C4-2B (cell line): ENCODE data around the gene SMOC1.

Source experiments
- H3K27ac ChIP-seq: fragments of 450-650 bp; 2 replicates; pipeline ENCODE4 v1.5.1; 2017
- CTCF ChIP-seq: fragments of 450-650 bp; conservative IDR thresholded peaks from 2 replicates; pipeline ENCODE4 v1.5.1; 2017; ENCODE audit warnings: mild to moderate bottlenecking
- ZFX ChIP-seq: fragments of 450-650 bp; IDR thresholded peaks from 2 replicates; pipeline ENCODE4 v1.6.1; 2017

SMOC1 gene

GRCh38 chr14:70005281-70005805 lies 126.1 kb downstream of the SMOC1 start:
- TF ChIP-seq CTCF (no peak), ZFX (no peak)
- no peak overlapping the region for H3K27ac ChIP-seq

GRCh38 chr14:70006699-70007098 lies 127.5 kb downstream of the SMOC1 start:
- no peak for TF ChIP-seq CTCF
- TF ChIP-seq ZFX, result no peak
- H3K27ac ChIP-seq, result no peak overlapping the region

- no peak for TF ChIP-seq ZFX
- TF ChIP-seq CTCF, result no peak
- no peak overlapping the region for H3K27ac ChIP-seq
Observed at GRCh38 chr14:70008284-70009262, 129.4 kb downstream of the SMOC1 start.

GRCh38 chr14:70009961-70010360 lies 130.7 kb downstream of the SMOC1 start:
- H3K27ac ChIP-seq, result no peak overlapping the region
- TF ChIP-seq ZFX (no peak), CTCF (no peak)

- TF ChIP-seq ZFX (no peak), CTCF (no peak)
- no peak overlapping the region for H3K27ac ChIP-seq
Observed at GRCh38 chr14:70011098-70011497, 131.9 kb downstream of the SMOC1 start.

- no peak overlapping the region for H3K27ac ChIP-seq
- TF ChIP-seq ZFX (no peak), CTCF (no peak)
Observed at GRCh38 chr14:70011708-70012107, 132.5 kb downstream of the SMOC1 start.

- H3K27ac ChIP-seq, result no peak overlapping the region
- no peak for TF ChIP-seq ZFX
- TF ChIP-seq CTCF, result peak; percentile 90
Observed at GRCh38 chr14:70013271-70013873, 134.2 kb downstream of the SMOC1 start.
